Upper lobe of right lung (tissue), 1 donor: ENCODE results near the gene RNF215. TPM values are rescaled to one million over a fixed set of nuclear protein-coding genes. Genes with fewer than 3 reads are reported as not detected.
A peak's percentile ranks its signal among the peaks of the same experiment; 100 is the strongest.

Experiments
- ATAC-seq: fragments of 200-7000 bp; cut with Tn5 transposase; one replicate; pipeline ENCODE4 v1.9.1; 2020; ENCODE audit warnings: mild to moderate bottlenecking, moderate library complexity
- DNase-seq: peaks from one replicate; pipeline ENCODE4 v3.0.0-alpha.2; 2020
- H3K27ac ChIP-seq: fragments of 200-600 bp; one replicate; pipeline ENCODE4 v1.8.0; 2022
- H3K27me3 ChIP-seq: fragments of 200-600 bp; one replicate; pipeline ENCODE4 v1.8.0; 2022; ENCODE audit warnings: mild to moderate bottlenecking
- H3K36me3 ChIP-seq: fragments of 200-600 bp; one replicate; pipeline ENCODE4 v1.8.0; 2022
- H3K4me1 ChIP-seq: fragments of 200-600 bp; one replicate; pipeline ENCODE4 v1.8.0; 2022
- H3K4me3 ChIP-seq: fragments of 200-600 bp; one replicate; pipeline ENCODE4 v1.8.0; 2022; ENCODE audit warnings: mild to moderate bottlenecking
- H3K9me3 ChIP-seq: fragments of 200-600 bp; one replicate; pipeline ENCODE4 v1.8.0; 2022
- CTCF ChIP-seq: fragments of 200-600 bp; IDR thresholded peaks from one replicate; pipeline ENCODE4 v1.8.0; 2022; ENCODE audit warnings: antibody characterized with exemption
- intact Hi-C: fragments of 100-400 bp; cut with DNase I; formaldehyde crosslinking; loops from one replicate; pipeline ENCODE4 v1.11.0; 2022
- long read RNA-seq: library from polyadenylated mRNA; unstranded; transcript quantifications from one replicate; pipeline ENCODE4 v2.0.0, GENCODE V29; 2021
- total RNA-seq: library from RNA; stranded (reverse); fragmentation: NEBNext Ultra II Directional; extraction: Animal tissue kit (Norgen Biotek cat#: 25700); gene quantifications from one replicate; pipeline ENCODE4 v1.2.1, GENCODE V29; 2021
- donor health status: DM: no; HTN: yes; CAD: no; lungs with severe emphysema.

The RNF215 gene
- total RNA-seq, result 16.5 TPM
- long read RNA-seq, transcript RNF215-203 (9 exons, 1,992 nt), result major isoform, 5 of 13 reads
- long read RNA-seq, partial matches to known transcripts, result 2 of 13 reads
- long read RNA-seq, other reads (novel, unspliced or antisense), result 2 of 13 reads

- peaks cover 6% of the 10 kb centered on the region for H3K36me3 ChIP-seq
- no peaks in the 10 kb centered on the region for H3K27me3 ChIP-seq
- peaks cover 5% of the 10 kb centered on the region for H3K4me1 ChIP-seq
- intact Hi-C loops, result loop anchor here (5.0 kb wide), 1 partner anchor 100 kb away; the partner anchor contains the start of gene CASTOR1
- ATAC-seq (peak; percentile 96), DNase-seq (peak; percentile 93)
- H3K4me3 ChIP-seq, result peak within 1 kb of the TSS; percentile 54
- peak; percentile 83 for TF ChIP-seq CTCF
- H3K9me3 ChIP-seq, result no peaks in the 10 kb centered on the region
- H3K27ac ChIP-seq, result no peak within 1 kb of the TSS
These were observed at the start of gene RNF215 for GRCh38 chr22:30386960-30387827. RNF215 (minus strand) TSS chr22:30387411; CDS start chr22:30387313, 98 bp downstream.

GRCh38 chr22:30436196-30436595, 49.0 kb upstream of the RNF215 start:
- no peak for DNase-seq
- H3K27ac ChIP-seq, result peak overlapping the region; percentile 49
- intact Hi-C loops, result no loop called here
- H3K9me3 ChIP-seq, result no peaks in the 10 kb centered on the region
- peaks cover 9% of the 10 kb centered on the region for H3K27me3 ChIP-seq
- no peak for TF ChIP-seq CTCF
- no peak overlapping the region for H3K4me3 ChIP-seq
- no peaks in the 10 kb centered on the region for H3K4me1 ChIP-seq
- H3K36me3 ChIP-seq, result no peaks in the 10 kb centered on the region
- ATAC-seq, result no peak

- Histone ChIP-seq H3K4me3 (no peak overlapping the region), H3K4me1 (no peaks in the 10 kb centered on the region), H3K9me3 (no peaks in the 10 kb centered on the region), H3K27me3 (peaks cover 9% of the 10 kb centered on the region), H3K36me3 (no peaks in the 10 kb centered on the region), H3K27ac (peak overlapping the region; percentile 49)
- intact Hi-C loops, result no loop called here
- TF ChIP-seq CTCF, result no peak
- no peak for DNase-seq
- peak; percentile 30 for ATAC-seq
These were observed 48.5 kb upstream of the RNF215 start for GRCh38 chr22:30435674-30436126.

GRCh38 chr22:30434843-30435242, 47.6 kb upstream of the RNF215 start:
- Histone ChIP-seq H3K9me3 (no peaks in the 10 kb centered on the region), H3K27ac (no peak overlapping the region)

GRCh38 chr22:30433773-30434172, 46.6 kb upstream of the RNF215 start:
- intact Hi-C loops, result no loop called here
- Histone ChIP-seq H3K27me3 (no peaks in the 10 kb centered on the region), H3K36me3 (no peaks in the 10 kb centered on the region), H3K27ac (no peak overlapping the region), H3K4me1 (no peaks in the 10 kb centered on the region), H3K4me3 (no peak overlapping the region), H3K9me3 (no peaks in the 10 kb centered on the region)
- DNase-seq, result no peak
- TF ChIP-seq CTCF, result no peak
- ATAC-seq, result no peak

More at GRCh38 chr22:30434843-30435242, 47.6 kb upstream of the RNF215 start:
- intact Hi-C loops, result no loop called here
- no peak overlapping the region for H3K4me3 ChIP-seq
- no peaks in the 10 kb centered on the region for H3K36me3 ChIP-seq
- no peak for DNase-seq
- no peaks in the 10 kb centered on the region for H3K4me1 ChIP-seq
- ATAC-seq, result no peak
- peaks cover 6% of the 10 kb centered on the region for H3K27me3 ChIP-seq
- TF ChIP-seq CTCF, result no peak
